GM18498 (cell line): ENCODE data around the gene APBA1.
"Not testable (repeated sequence)": the region's sequence is repeated elsewhere in the genome, so short reads cannot be mapped to it uniquely, and the experiment has no call there.

Source experiments
- ATAC-seq: cut with Tn5 transposase; IDR thresholded peaks from one replicate; pipeline ENCODE4 v1.9.1; 2021; ENCODE audit warnings: mild to moderate bottlenecking, moderate library complexity; ENCODE audit not compliant: unreplicated experiment

The APBA1 gene

GRCh38 chr9:69452110-69452782 lies 219.9 kb downstream of the APBA1 start:
- ATAC-seq: no peak

- ATAC-seq: no peak
Observed at GRCh38 chr9:69446496-69446895, 225.7 kb downstream of the APBA1 start.

GRCh38 chr9:69445251-69445650 lies 226.9 kb downstream of the APBA1 start:
- no peak for ATAC-seq

- ATAC-seq: no peak
Observed at GRCh38 chr9:69444791-69445190, 227.4 kb downstream of the APBA1 start.

GRCh38 chr9:69444021-69444420 lies 228.2 kb downstream of the APBA1 start:
- no peak for ATAC-seq

GRCh38 chr9:69443178-69443577 lies 229.0 kb downstream of the APBA1 start:
- ATAC-seq: no peak

GRCh38 chr9:69442486-69442885 lies 229.7 kb downstream of the APBA1 start:
- ATAC-seq: no peak

GRCh38 chr9:69440254-69440955 lies 231.8 kb downstream of the APBA1 start:
- ATAC-seq: not testable (repeated sequence)

- ATAC-seq: not testable (repeated sequence)
Observed at GRCh38 chr9:69439654-69440053, 232.5 kb downstream of the APBA1 start.

- ATAC-seq: no peak
Observed at GRCh38 chr9:69433968-69434367, 238.2 kb downstream of the APBA1 start.

GRCh38 chr9:69433392-69433791 lies 238.8 kb downstream of the APBA1 start:
- no peak for ATAC-seq

- ATAC-seq: no peak
Observed at GRCh38 chr9:69432623-69433022, 239.5 kb downstream of the APBA1 start.

- ATAC-seq: no peak
Observed at GRCh38 chr9:69431777-69432176, 240.4 kb downstream of the APBA1 start.

- no peak for ATAC-seq
Observed at GRCh38 chr9:69431203-69431602, 241.0 kb downstream of the APBA1 start.

- no peak for ATAC-seq
Observed at GRCh38 chr9:69430206-69430605, 242.0 kb downstream of the APBA1 start.

GRCh38 chr9:69429281-69429680 lies 242.9 kb downstream of the APBA1 start:
- no peak for ATAC-seq

- no peak for ATAC-seq
Observed at GRCh38 chr9:69428017-69428785, 244.0 kb downstream of the APBA1 start.

GRCh38 chr9:69427286-69427685 lies 244.9 kb downstream of the APBA1 start:
- no peak for ATAC-seq

GRCh38 chr9:69425136-69425801 lies 246.9 kb downstream of the APBA1 start:
- ATAC-seq: no peak

- ATAC-seq: no peak
Observed at GRCh38 chr9:69421908-69422801, 250.0 kb downstream of the APBA1 start.
